HFFc6 (cell line): Measurements from ENCODE around the gene STIM2. TPM values are rescaled to one million over a fixed set of nuclear protein-coding genes. Genes with fewer than 3 reads are reported as not detected.
A peak's percentile ranks its signal among the peaks of the same experiment; 100 is the strongest.

Source experiments
- DNase-seq: peaks from one replicate; pipeline ENCODE4 v3.0.0-alpha.2; 2018
- H3K27ac Mint-ChIP-seq: 2 replicates; pipeline ENCODE4 v1.8.0; 2020; ENCODE audit warnings: mild to moderate bottlenecking, mixed read lengths
- H3K27me3 Mint-ChIP-seq: 2 replicates; pipeline ENCODE4 v1.8.0; 2021; ENCODE audit warnings: mild to moderate bottlenecking, moderate library complexity, mixed read lengths; ENCODE audit not compliant: insufficient read depth
- H3K36me3 Mint-ChIP-seq: 2 replicates; pipeline ENCODE4 v1.8.0; 2021; ENCODE audit warnings: low read depth, mixed read lengths
- H3K4me1 Mint-ChIP-seq: 2 replicates; pipeline ENCODE4 v1.8.0; 2020; ENCODE audit warnings: low read depth, mixed read lengths
- H3K4me3 Mint-ChIP-seq: 2 replicates; pipeline ENCODE4 v1.8.0; 2020; ENCODE audit warnings: mild to moderate bottlenecking, moderate library complexity, mixed read lengths
- H3K9me3 Mint-ChIP-seq: 2 replicates; pipeline ENCODE4 v1.8.0; 2020; ENCODE audit warnings: mild to moderate bottlenecking, mixed read lengths
- CTCF ChIP-seq: fragments of 200-600 bp; sonication (generic); IDR thresholded peaks from 2 replicates; pipeline ENCODE4 v1.5.0; 2021; ENCODE audit warnings: antibody characterized with exemption, mild to moderate bottlenecking
- total RNA-seq, 6 experiments: library from RNA; stranded (reverse); fragmentation: NEBNext Ultra II Directional; extraction: Animal tissue kit (Norgen Biotek cat#: 25700); gene quantifications; 2 replicates in 1 of 6; 3 replicates in 5 of 6; pipeline ENCODE4 v1.2.3, GENCODE V29; 2021

The STIM2 gene
- total RNA-seq, 6 experiments from 2014 or later, result 13.7 to 17.1 (median 16.0) TPM

GRCh38 chr4:27007507-27007906 is 146.9 kb downstream of the STIM2 start:
- Mint-ChIP-seq H3K4me1 (peaks cover 80% of the 10 kb centered on the region), H3K36me3 (no peaks in the 10 kb centered on the region), H3K9me3 (no peaks in the 10 kb centered on the region), H3K4me3 (peak overlapping the region; percentile 80), H3K27ac (peak overlapping the region; percentile 71), H3K27me3 (no peaks in the 10 kb centered on the region; the same call in 1 of the 2 replicates)
- no peak for DNase-seq
- no peak for TF ChIP-seq CTCF

DNA sequence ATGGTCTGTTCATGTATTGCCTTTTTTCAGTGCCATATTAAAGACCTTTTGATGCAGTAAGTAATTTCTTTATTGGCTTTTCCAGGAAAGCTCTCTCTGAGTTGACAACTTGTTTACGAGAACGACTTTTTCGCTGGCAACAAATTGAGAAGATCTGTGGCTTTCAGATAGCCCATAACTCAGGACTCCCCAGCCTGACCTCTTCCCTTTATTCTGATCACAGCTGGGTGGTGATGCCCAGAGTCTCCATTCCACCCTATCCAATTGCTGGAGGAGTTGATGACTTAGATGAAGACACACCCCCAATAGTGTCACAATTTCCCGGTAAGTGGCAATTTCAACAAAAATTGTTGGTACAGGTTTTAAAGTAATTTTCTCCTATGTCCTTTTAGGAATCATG is 148.0 kb downstream of the STIM2 start:
- no peak for TF ChIP-seq CTCF
- Mint-ChIP-seq H3K36me3 (no peaks in the 10 kb centered on the region), H3K4me3 (no peak overlapping the region), H3K27ac (no peak overlapping the region), H3K4me1 (peaks cover 68% of the 10 kb centered on the region), H3K9me3 (no peaks in the 10 kb centered on the region), H3K27me3 (no peaks in the 10 kb centered on the region; the same call in 1 of the 2 replicates)
- no peak for DNase-seq

GRCh38 chr4:27009539-27009938 is 148.9 kb downstream of the STIM2 start:
- DNase-seq, result no peak
- peaks cover 60% of the 10 kb centered on the region for H3K4me1 Mint-ChIP-seq

DNA sequence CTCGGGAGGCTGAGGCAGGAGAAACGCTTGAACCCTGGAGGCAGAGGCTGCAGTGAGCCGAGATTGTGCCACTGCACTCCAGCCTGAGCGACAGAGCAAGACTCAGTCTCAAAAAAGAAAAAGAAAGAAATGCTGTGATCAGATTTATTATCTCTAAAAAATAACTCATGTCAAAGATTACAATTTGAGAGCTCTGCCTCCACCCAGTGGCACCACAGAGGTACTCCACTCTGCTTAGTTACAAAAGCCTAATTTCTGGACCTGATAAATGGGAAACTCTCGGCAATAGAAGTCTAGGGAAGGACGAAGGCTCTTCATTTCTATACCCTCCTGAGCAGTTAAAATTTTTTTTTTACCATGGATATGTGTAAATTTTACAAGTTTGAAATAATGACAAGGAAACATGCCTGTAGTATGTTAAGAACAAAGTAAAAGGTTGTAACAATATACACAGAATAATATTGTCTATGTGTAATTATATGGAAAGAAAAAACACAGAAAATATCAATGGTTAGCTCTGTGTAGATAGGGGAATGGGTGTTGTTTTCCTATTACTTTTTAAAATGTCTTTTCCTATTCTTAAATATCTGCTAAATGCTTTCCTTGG is 149.8 kb downstream of the STIM2 start:
- TF ChIP-seq CTCF, result peak; percentile 92

More at GRCh38 chr4:27009539-27009938, 148.9 kb downstream of the STIM2 start:
- H3K27me3 Mint-ChIP-seq, result no peaks in the 10 kb centered on the region; the same call in 1 of the 2 replicates
- peak overlapping the region; percentile 35 for H3K4me3 Mint-ChIP-seq
- no peaks in the 10 kb centered on the region for H3K9me3 Mint-ChIP-seq
- 0 out of 2 replicates have a peak overlapping the region, but pooled peaks have one; percentile 3 for H3K27ac Mint-ChIP-seq
- no peaks in the 10 kb centered on the region for H3K36me3 Mint-ChIP-seq
- no peak for TF ChIP-seq CTCF

DNA sequence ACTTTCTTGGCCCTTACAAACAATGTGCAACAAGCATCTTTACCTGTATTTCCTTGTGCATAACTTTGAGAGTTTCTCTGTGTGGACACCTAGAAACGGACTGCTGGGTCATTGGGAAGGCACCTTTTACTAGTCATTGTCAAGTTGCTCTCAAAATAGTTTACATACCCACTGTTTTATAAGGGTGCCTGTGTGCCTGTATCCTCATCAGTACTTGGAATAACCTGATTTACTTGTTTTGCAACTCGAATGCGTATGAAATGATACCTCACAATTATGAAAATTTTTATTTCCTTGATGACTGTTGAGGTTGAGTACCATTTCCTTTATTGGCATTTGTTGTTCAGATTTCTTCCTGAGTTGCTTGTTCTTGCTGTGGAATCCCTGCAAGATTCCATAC is 150.8 kb downstream of the STIM2 start:
- no peak for DNase-seq
- TF ChIP-seq CTCF, result no peak
- Mint-ChIP-seq H3K4me1 (peaks cover 45% of the 10 kb centered on the region), H3K9me3 (no peaks in the 10 kb centered on the region), H3K36me3 (no peaks in the 10 kb centered on the region), H3K27me3 (no peaks in the 10 kb centered on the region; the same call in 1 of the 2 replicates), H3K27ac (no peak overlapping the region), H3K4me3 (no peak overlapping the region)

More for the DNA sequence above, 149.8 kb downstream of the STIM2 start:
- peak; percentile 62 for DNase-seq
- Mint-ChIP-seq H3K27ac (peak overlapping the region; percentile 65; the same call in 1 of the 2 replicates), H3K4me3 (peak overlapping the region; percentile 78), H3K36me3 (no peaks in the 10 kb centered on the region), H3K4me1 (peaks cover 51% of the 10 kb centered on the region), H3K9me3 (no peaks in the 10 kb centered on the region), H3K27me3 (no peaks in the 10 kb centered on the region; the same call in 1 of the 2 replicates)
